Measurements from ENCODE around the gene SOX4.
A peak's percentile ranks its signal among the peaks of the same experiment; 100 is the strongest.

SOX4 gene

GRCh38 chr6:21612067-21612745, 18.7 kb downstream of the SOX4 start:
- TF ChIP-seq ZFP3 (CRISPR knock-in tag; IDR thresholded peaks at IDR 0.05) (no peak), TCF4 (CRISPR knock-in tag; IDR thresholded peaks at IDR 0.05; ENCODE audit: borderline replicate concordance) (peak; percentile 87)
- ATAC-seq: peak; percentile 77

GRCh38 chr6:21613809-21614208, 20.3 kb downstream of the SOX4 start:
- no peak for TF ChIP-seq ZFP30 (CRISPR knock-in tag; IDR thresholded peaks at IDR 0.05)
- no peak for TF ChIP-seq TOX (CRISPR knock-in tag; IDR thresholded peaks at IDR 0.05; ENCODE audit: borderline replicate concordance)
- no peak for TF ChIP-seq ARNTL (CRISPR knock-in tag; IDR thresholded peaks at IDR 0.05; ENCODE audit: borderline replicate concordance, low read depth)
- TF ChIP-seq ESRRG (CRISPR knock-in tag; IDR thresholded peaks at IDR 0.05): no peak
- TF ChIP-seq PATZ1 (CRISPR knock-in tag; IDR thresholded peaks at IDR 0.05; ENCODE audit: borderline replicate concordance): no peak
- TF ChIP-seq CSRNP3 (CRISPR knock-in tag; IDR thresholded peaks at IDR 0.05): no peak
- no peak for TF ChIP-seq BACH2 (CRISPR knock-in tag; IDR thresholded peaks at IDR 0.05; ENCODE audit: borderline replicate concordance)
- ATAC-seq: no peak

- ATAC-seq: no peak
- no peak for TF ChIP-seq TCF4 (CRISPR knock-in tag; IDR thresholded peaks at IDR 0.05; ENCODE audit: borderline replicate concordance)
Measured at GRCh38 chr6:21614226-21614625, 20.7 kb downstream of the SOX4 start.

- peak; percentile 37; the same call in 2 of the 3 replicates for ATAC-seq
- TF ChIP-seq CSDC2 (CRISPR knock-in tag; IDR thresholded peaks at IDR 0.05) (no peak), POU6F1 (CRISPR knock-in tag; IDR thresholded peaks at IDR 0.05; ENCODE audit: borderline replicate concordance, low read depth) (no peak), ARNTL (CRISPR knock-in tag; IDR thresholded peaks at IDR 0.05; ENCODE audit: borderline replicate concordance, low read depth) (no peak), TCF4 (CRISPR knock-in tag; IDR thresholded peaks at IDR 0.05; ENCODE audit: borderline replicate concordance) (no peak), ZC3H10 (CRISPR knock-in tag; IDR thresholded peaks at IDR 0.05) (no peak), PPARA (CRISPR knock-in tag; IDR thresholded peaks at IDR 0.05; ENCODE audit: borderline replicate concordance) (no peak), CSRNP3 (CRISPR knock-in tag; IDR thresholded peaks at IDR 0.05) (no peak), RARB (CRISPR knock-in tag; IDR thresholded peaks at IDR 0.05) (no peak), TOX (CRISPR knock-in tag; IDR thresholded peaks at IDR 0.05; ENCODE audit: borderline replicate concordance) (no peak), BACH2 (CRISPR knock-in tag; IDR thresholded peaks at IDR 0.05; ENCODE audit: borderline replicate concordance) (no peak), OSR1 (CRISPR knock-in tag; IDR thresholded peaks at IDR 0.05) (no peak), TSHZ2 (CRISPR knock-in tag; IDR thresholded peaks at IDR 0.05) (no peak), PATZ1 (CRISPR knock-in tag; IDR thresholded peaks at IDR 0.05; ENCODE audit: borderline replicate concordance) (no peak), ZNF70 (CRISPR knock-in tag; IDR thresholded peaks at IDR 0.05) (no peak), ZNF8 (CRISPR knock-in tag; IDR thresholded peaks at IDR 0.05) (no peak), ESRRG (CRISPR knock-in tag; IDR thresholded peaks at IDR 0.05) (no peak), ZFP3 (CRISPR knock-in tag; IDR thresholded peaks at IDR 0.05) (no peak), CREB5 (CRISPR knock-in tag; IDR thresholded peaks at IDR 0.05; ENCODE audit: low read depth) (no peak), ISL1 (CRISPR knock-in tag; IDR thresholded peaks at IDR 0.05) (no peak), SNAI2 (CRISPR knock-in tag; IDR thresholded peaks at IDR 0.05) (no peak)
Measured at GRCh38 chr6:21615504-21615903, 22.0 kb downstream of the SOX4 start.
